ENCODE results near the gene MARS1.

DNA sequence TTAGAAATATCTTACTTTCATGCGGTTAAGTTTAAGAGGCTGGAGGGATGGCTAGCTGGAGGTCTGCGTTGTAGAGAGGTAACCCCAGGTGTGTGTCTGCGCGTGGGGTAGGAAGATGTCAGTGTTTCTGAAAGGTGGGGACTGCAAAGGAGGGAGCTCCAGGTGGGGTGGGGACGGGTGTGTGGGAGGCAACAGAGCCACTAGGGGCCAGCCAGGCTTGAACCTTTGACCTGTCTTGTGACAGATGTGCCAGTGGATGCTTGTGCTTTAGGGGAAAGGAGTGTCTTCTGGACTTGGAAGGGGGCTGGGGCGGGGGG lies 27.4 kb upstream of the MARS1 start:
- TF ChIP-seq CTCF (IDR thresholded peaks at IDR 0.05): no peak
- TF ChIP-seq POLR2A (IDR thresholded peaks at IDR 0.05): no peak

All from esophagus squamous epithelium (tissue), 4 donors.